Right lobe of liver (tissue), 4 donors: ENCODE results near the gene PRTFDC1.

ENCODE experiments used
- CTCF ChIP-seq, 4 donors: fragments of 200-600 bp in 3 of 4; fragments of 450-650 bp in 1 of 4; IDR thresholded peaks; one replicate each; pipeline versions ENCODE4 v1.5.1 to v1.8.0; 2016 to 2022; ENCODE audit warnings: antibody characterized with exemption in 4 of 4, mild to moderate bottlenecking in 2 of 4
- POLR2A ChIP-seq: fragments of 450-650 bp; IDR thresholded peaks from one replicate; pipeline ENCODE4 v1.6.1; 2017; ENCODE audit warnings: antibody characterized with exemption, mild to moderate bottlenecking
- donor health status: DM: no; HTN: no; CAD: no.
- donor health status: DM: no; HTN: no; CAD: no.
- donor health status: DM: no; HTN: yes; CAD: no.

DNA sequence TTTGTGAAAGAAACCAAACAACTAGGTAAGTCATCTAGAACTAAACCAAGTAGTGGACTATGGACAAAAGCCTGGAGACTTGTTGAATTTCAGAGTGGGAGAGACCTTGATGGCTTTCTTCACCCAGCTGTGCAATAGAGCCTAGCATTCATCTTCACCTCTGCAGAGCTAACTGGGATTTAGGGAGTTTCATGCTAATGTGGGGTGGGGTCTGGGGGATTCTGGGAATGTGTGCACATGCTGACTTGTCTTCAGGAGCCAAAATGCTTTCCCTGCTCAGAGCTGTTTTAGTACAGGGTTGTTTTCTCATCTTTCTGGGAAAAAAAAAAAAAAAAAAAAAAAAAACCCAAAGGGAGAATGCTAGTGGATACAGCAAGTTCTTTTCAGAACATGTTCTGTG, 147.4 kb downstream of the PRTFDC1 start:
- TF ChIP-seq CTCF (IDR thresholded peaks at IDR 0.05) (no peak), POLR2A (no peak)
